ENCODE results near the gene UQCR11.

UQCR11 gene

GRCh38 chr19:1613808-1614570 lies 8.7 kb upstream of the UQCR11 start:
- no peak for DNase-seq

GRCh38 chr19:1613146-1613545 lies 7.9 kb upstream of the UQCR11 start:
- DNase-seq, result no peak

- no peak for DNase-seq
Measured at GRCh38 chr19:1612114-1613086, 7.1 kb upstream of the UQCR11 start.

- no peak for DNase-seq
Measured at GRCh38 chr19:1611353-1611752, 6.1 kb upstream of the UQCR11 start.

GRCh38 chr19:1610579-1610978 lies 5.3 kb upstream of the UQCR11 start:
- no peak for DNase-seq

GRCh38 chr19:1609680-1610474 lies 4.6 kb upstream of the UQCR11 start:
- no peak for DNase-seq

GRCh38 chr19:1609103-1609396 lies 3.8 kb upstream of the UQCR11 start:
- no peak for DNase-seq

GRCh38 chr19:1608359-1609102 lies 3.3 kb upstream of the UQCR11 start:
- peak; percentile 39 for DNase-seq

- DNase-seq, result no peak
Measured at GRCh38 chr19:1606138-1606651, 933 bp upstream of the UQCR11 start.

GRCh38 chr19:1602091-1602707 lies 3.1 kb downstream of the UQCR11 start:
- no peak for DNase-seq

GRCh38 chr19:1601613-1602064 lies 3.6 kb downstream of the UQCR11 start:
- no peak for DNase-seq

GRCh38 chr19:1599460-1599846 lies 5.8 kb downstream of the UQCR11 start:
- no peak for DNase-seq

GRCh38 chr19:1598777-1599459 lies 6.3 kb downstream of the UQCR11 start:
- DNase-seq, result no peak

GRCh38 chr19:1593501-1593772 lies 11.8 kb downstream of the UQCR11 start:
- no peak for DNase-seq

GRCh38 chr19:1592755-1593500 lies 12.3 kb downstream of the UQCR11 start, which contains the start of gene MBD3:
Gene MBD3 (minus strand): TSS chr19:1592865. CDS start chr19:1592631, 234 bp downstream.
- peak; percentile 94 for DNase-seq

- peak; percentile 90 for DNase-seq
Measured at GRCh38 chr19:1592024-1592754, 13.1 kb downstream of the UQCR11 start.

GRCh38 chr19:1591421-1592023 lies 13.7 kb downstream of the UQCR11 start:
- DNase-seq, result peak; percentile 22

GRCh38 chr19:1590641-1591397 lies 14.4 kb downstream of the UQCR11 start:
- peak; percentile 30 for DNase-seq

- DNase-seq, result no peak
Measured at GRCh38 chr19:1587872-1588271, 17.4 kb downstream of the UQCR11 start.

All from EL (cell line).